Spleen (tissue), 11 donors: Measurements from ENCODE around the gene TLE7. TPM values are rescaled to one million over a fixed set of nuclear protein-coding genes. Genes with fewer than 3 reads are reported as not detected.

Experiments
- DNase-seq: peaks from one replicate; pipeline ENCODE4 v3.0.0-alpha.2; 2020
- H3K27ac ChIP-seq, 8 donors: fragments of 200-600 bp; sonication (generic) in 7 of 8; 1 replicate in 4 of 8; 2 replicates in 4 of 8; pipeline versions ENCODE4 v1.5.0 to v1.8.0; 2016 to 2021; ENCODE audit warnings: inconsistent platforms in 4 of 8, mild to moderate bottlenecking in 4 of 8, moderate library complexity in 1 of 8
- H3K27me3 ChIP-seq, 7 donors: fragments of 200-600 bp; sonication (generic) in 6 of 7; replicated peaks in 1 of 7; 1 replicate in 4 of 7; 2 replicates in 3 of 7; pipeline versions ENCODE4 v1.5.0 to v1.8.0; 2016 to 2021; ENCODE audit warnings: inconsistent platforms in 3 of 7, mild to moderate bottlenecking in 1 of 7
- H3K36me3 ChIP-seq, 6 donors: fragments of 200-600 bp; sonication (generic) in 5 of 6; 1 replicate in 4 of 6; 2 replicates in 2 of 6; pipeline versions ENCODE4 v1.5.0 to v1.8.0; 2016 to 2021; ENCODE audit warnings: inconsistent platforms in 2 of 6
- H3K4me1 ChIP-seq, 6 donors: fragments of 200-600 bp; sonication (generic) in 5 of 6; 1 replicate in 3 of 6; 2 replicates in 3 of 6; pipeline versions ENCODE4 v1.5.0 to v1.8.0; 2016 to 2021; ENCODE audit warnings: inconsistent platforms in 3 of 6
- H3K4me3 ChIP-seq, 8 donors: fragments of 200-600 bp; sonication (generic) in 7 of 8; 1 replicate in 4 of 8; 2 replicates in 4 of 8; pipeline versions ENCODE4 v1.5.0 to v1.8.0; 2016 to 2021; ENCODE audit warnings: inconsistent platforms in 4 of 8, mild to moderate bottlenecking in 4 of 8, moderate library complexity in 2 of 8
- H3K9me3 ChIP-seq, 8 donors: fragments of 200-600 bp; sonication (generic) in 7 of 8; 1 replicate in 4 of 8; 2 replicates in 4 of 8; pipeline versions ENCODE4 v1.5.0 to v1.8.0; 2016 to 2021; ENCODE audit warnings: inconsistent platforms in 4 of 8
- CTCF ChIP-seq, 11 experiments: fragments of 200-600 bp in 7 of 11; fragments of 450-650 bp in 4 of 11; sonication (generic) in 4 of 11; IDR thresholded peaks in 8 of 11; conservative IDR thresholded peaks in 3 of 11; 1 replicate in 7 of 11; 2 replicates in 4 of 11; pipeline versions ENCODE4 v1.4.0 to v1.8.0; 2016 to 2021; ENCODE audit warnings: antibody characterized with exemption in 11 of 11, inconsistent platforms in 4 of 11, mild to moderate bottlenecking in 1 of 11
- POLR2A ChIP-seq, 3 donors: fragments of 450-650 bp; IDR thresholded peaks; one replicate each; pipeline ENCODE4 v1.5.1; 2017; ENCODE audit warnings: antibody characterized with exemption in 3 of 3, mild to moderate bottlenecking in 1 of 3
- POLR2AphosphoS5 ChIP-seq, 3 donors: sonication (generic); formaldehyde crosslinking; IDR thresholded peaks; one replicate each; pipeline ENCODE4 v1.5.1; 2017; ENCODE audit warnings: antibody characterized with exemption in 3 of 3
- WGBS, 5 donors: extraction: QIAGEN DNeasy Blood & Tissue Kit in 3 of 5; methylation state at CpG; one replicate each; pipeline versions ENCODE4 v1.1.5 to v1.1.7; 2013 to 2018; 5-methylcytosine and 5-hydroxymethylcytosine counted together
- intact Hi-C: fragments of 100-400 bp; cut with DNase I; formaldehyde crosslinking; loops from one replicate; pipeline ENCODE4 v1.15.0; 2023; ENCODE audit warnings: low total_unique reads
- polyA plus RNA-seq, 3 donors: library from polyadenylated mRNA; stranded (reverse); fragments of 200-250 nt; gene quantifications; one replicate each; pipeline ENCODE4 v1.2.1, GENCODE V29; 2013
- total RNA-seq, 7 donors: library from RNA; depleted of rRNA in 3 of 7; stranded (reverse); fragments of >200 nt in 3 of 7; fragmentation: NEBNext Ultra II Directional in 4 of 7; extraction: Animal tissue kit (Norgen Biotek cat#: 25700) in 4 of 7; gene quantifications; one replicate each; pipeline versions ENCODE4 v1.1.0 to v1.2.1, GENCODE V29; 2016 to 2021
- donor health status: healthy with polysubstance abuse.
- donor health status: DM: no; HTN: no; CAD: no; lungs with moderate emphysema.
- donor health status: DM: no; HTN: no; CAD: no.
- donor health status: Bipolar disorder and iron deficiency.
- donor health status: healthy.
- donor health status: DM: no; HTN: no; CAD: no.
- donor health status: DM: yes; HTN: yes; CAD: no.

Gene TLE7
- total and polyA plus RNA-seq, 10 donors: not detected

DNA sequence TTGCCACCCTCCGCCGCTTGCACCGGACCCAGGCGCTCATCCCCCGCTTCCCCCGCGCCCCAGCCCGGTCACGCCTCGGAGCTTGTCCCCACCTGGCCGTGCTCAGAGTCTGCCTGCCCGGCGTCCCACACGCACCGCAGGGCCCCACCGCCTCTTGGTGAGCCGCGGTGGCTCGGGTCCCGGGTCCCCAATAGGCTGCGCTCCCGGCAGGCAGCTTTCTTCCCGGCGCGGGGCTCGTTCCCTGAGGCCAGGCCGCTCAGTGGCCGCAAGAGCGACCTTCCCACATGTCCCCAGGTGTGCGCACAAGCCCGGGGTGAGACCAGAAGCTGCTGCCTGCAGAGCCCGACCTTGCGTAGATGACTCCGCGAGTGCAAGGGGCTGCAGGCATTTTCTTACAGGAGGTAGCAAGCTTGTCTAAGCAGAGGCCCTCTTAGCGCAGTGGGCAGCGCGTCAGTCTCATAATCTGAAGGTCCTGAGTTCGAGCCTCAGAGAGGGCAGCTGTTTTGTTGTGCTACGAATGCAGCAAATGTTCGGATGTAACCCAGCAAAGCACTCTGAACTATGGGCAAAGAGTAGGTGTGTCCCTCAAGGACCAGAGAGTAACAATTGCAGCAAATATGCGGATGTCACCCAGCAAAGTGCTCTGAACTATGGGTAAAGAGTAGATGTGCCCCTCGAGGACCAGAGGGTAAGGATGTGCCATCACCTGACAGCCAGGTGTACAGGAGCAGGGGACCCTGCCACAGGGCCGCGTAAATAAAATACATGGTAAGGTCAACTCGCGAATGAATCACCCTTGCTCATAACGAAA is 15.6 kb downstream of the TLE7 start:
- 2 to 6% (median 3%) methylated on average over 28 to 48 of the region's 48 CpGs for WGBS, 5 donors
- peaks cover 3 to 64% (median 16%) of the 10 kb centered on the region in 7 donors for H3K27me3 ChIP-seq
- peak overlapping the region in 3 of 8 donors; percentile 25 to 65 (median 29) for H3K4me3 ChIP-seq
- peaks cover 0 to 11% (median 0%) of the 10 kb centered on the region in 8 donors for H3K9me3 ChIP-seq
- H3K36me3 ChIP-seq: no peaks in the 10 kb centered on the region
- DNase-seq: peak; percentile 61
- TF ChIP-seq POLR2AphosphoS5 (IDR thresholded peaks at IDR 0.05) (peak in 1 of 3 donors; percentile 8), POLR2A (IDR thresholded peaks at IDR 0.05) (no peak), CTCF (IDR thresholded peaks at IDR 0.05 in 8 of 11, conservative IDR thresholded peaks at IDR 0.05 in 3 of 11) (no peak)
- intact Hi-C loops: no loop called here
- peak overlapping the region in 2 of 8 donors; percentile 30 to 48 for H3K27ac ChIP-seq
- peaks cover 0 to 15% (median 0%) of the 10 kb centered on the region in 6 donors for H3K4me1 ChIP-seq

DNA sequence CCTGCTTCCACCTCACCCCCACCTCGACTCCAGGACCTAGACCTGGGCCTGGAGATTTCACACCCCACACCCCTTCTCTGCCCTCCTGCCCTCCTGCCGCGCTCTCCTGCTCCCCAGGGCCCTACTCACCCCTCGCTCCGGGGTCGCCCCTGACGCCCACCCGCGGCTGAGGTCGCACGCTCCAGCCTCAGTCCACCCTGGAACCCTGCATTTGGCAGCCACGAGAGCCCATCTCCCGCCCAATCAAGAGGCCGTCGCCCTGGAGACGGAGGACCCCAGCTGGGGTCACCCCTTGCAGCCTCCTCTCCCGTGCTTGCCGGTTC is 16.1 kb downstream of the TLE7 start:
- peak; percentile 61 for DNase-seq
- H3K27me3 ChIP-seq: peaks cover 3 to 59% (median 16%) of the 10 kb centered on the region in 7 donors
- WGBS, 5 donors: 9 to 28% (median 13%) methylated on average over 14 to 18 of the region's 18 CpGs
- H3K27ac ChIP-seq: peak overlapping the region in 2 of 8 donors; percentile 30 to 48
- H3K9me3 ChIP-seq: peaks cover 0 to 11% (median 0%) of the 10 kb centered on the region in 8 donors
- H3K4me1 ChIP-seq: peaks cover 0 to 15% (median 0%) of the 10 kb centered on the region in 6 donors
- intact Hi-C loops: no loop called here
- H3K4me3 ChIP-seq: peak overlapping the region in 3 of 8 donors; percentile 25 to 65 (median 29)
- no peaks in the 10 kb centered on the region for H3K36me3 ChIP-seq
- TF ChIP-seq POLR2A (IDR thresholded peaks at IDR 0.05) (no peak), POLR2AphosphoS5 (IDR thresholded peaks at IDR 0.05) (no peak), CTCF (IDR thresholded peaks at IDR 0.05 in 8 of 11, conservative IDR thresholded peaks at IDR 0.05 in 3 of 11) (no peak)

DNA sequence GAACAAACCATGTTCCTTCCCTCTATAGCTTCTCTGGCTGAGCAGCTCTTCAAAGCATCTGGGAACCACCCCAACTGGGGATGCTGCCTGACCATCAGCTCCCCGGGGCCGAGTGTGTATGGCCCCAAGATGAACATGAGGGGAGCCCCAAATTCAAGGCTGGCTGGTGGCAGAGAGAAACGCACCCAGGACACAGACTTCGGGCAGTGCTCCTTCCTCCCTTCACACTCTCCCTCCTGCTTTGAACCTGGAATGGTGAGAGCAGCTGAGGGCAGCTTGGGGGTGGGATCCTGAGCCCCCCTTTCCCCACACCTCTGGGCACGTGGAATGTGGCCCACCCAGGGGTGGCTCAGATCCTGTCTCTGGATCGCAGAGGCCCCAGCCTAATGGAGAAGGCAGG is 17.2 kb downstream of the TLE7 start:
- Histone ChIP-seq H3K4me1 (peaks cover 0 to 15% (median 0%) of the 10 kb centered on the region in 6 donors), H3K27ac (no peak overlapping the region), H3K36me3 (no peaks in the 10 kb centered on the region), H3K9me3 (peaks cover 0 to 11% (median 0%) of the 10 kb centered on the region in 8 donors), H3K27me3 (peaks cover 3 to 51% (median 16%) of the 10 kb centered on the region in 7 donors), H3K4me3 (no peak overlapping the region)
- peak; percentile 34 for DNase-seq
- 62 to 79% (median 68%) methylated on average over 4 to 6 of the region's 6 CpGs for WGBS, 5 donors
- intact Hi-C loops: no loop called here
- TF ChIP-seq POLR2AphosphoS5 (IDR thresholded peaks at IDR 0.05): no peak
- no peak for TF ChIP-seq POLR2A (IDR thresholded peaks at IDR 0.05)
- no peak for TF ChIP-seq CTCF (IDR thresholded peaks at IDR 0.05 in 8 of 11, conservative IDR thresholded peaks at IDR 0.05 in 3 of 11)

GRCh38 chr16:71423865-71424264 is 18.0 kb downstream of the TLE7 start:
- peak; percentile 64 for DNase-seq
- intact Hi-C loops: no loop called here

More at GRCh38 chr16:71423865-71424264, 18.0 kb downstream of the TLE7 start:
- Histone ChIP-seq H3K4me3 (no peak overlapping the region), H3K9me3 (peaks cover 0 to 7% (median 0%) of the 10 kb centered on the region in 8 donors), H3K27me3 (peaks cover 3 to 45% (median 16%) of the 10 kb centered on the region in 7 donors), H3K4me1 (peaks cover 0 to 15% (median 0%) of the 10 kb centered on the region in 6 donors), H3K36me3 (no peaks in the 10 kb centered on the region), H3K27ac (no peak overlapping the region)
- TF ChIP-seq CTCF (IDR thresholded peaks at IDR 0.05 in 8 of 11, conservative IDR thresholded peaks at IDR 0.05 in 3 of 11) (no peak), POLR2AphosphoS5 (IDR thresholded peaks at IDR 0.05) (no peak), POLR2A (IDR thresholded peaks at IDR 0.05) (no peak)
- WGBS, 5 donors: 69 to 92% (median 80%) methylated on average over 7 of the region's 7 CpGs
